Right lobe of liver (tissue), 6 donors: ENCODE measurements around the gene THUMPD2. TPM values are rescaled to one million over a fixed set of nuclear protein-coding genes. Genes with fewer than 3 reads are reported as not detected.

Source experiments
- ATAC-seq, 4 donors: fragments of 200-7000 bp; cut with Tn5 transposase; one replicate each; pipeline ENCODE4 v1.9.1; 2020; ENCODE audit warnings: mild to moderate bottlenecking in 4 of 4, moderate library complexity in 4 of 4
- DNase-seq, 3 donors: peaks; one replicate each; pipeline ENCODE4 v3.0.0-alpha.2; 2020
- H3K27ac ChIP-seq, 3 donors: fragments of 200-600 bp; one replicate each; pipeline ENCODE4 v1.8.0; 2022
- H3K27me3 ChIP-seq, 2 donors: fragments of 200-600 bp; one replicate each; pipeline ENCODE4 v1.8.0; 2022
- H3K36me3 ChIP-seq, 4 donors: fragments of 200-600 bp; sonication (generic) in 1 of 4; one replicate each; pipeline versions ENCODE4 v1.5.1 to v1.8.0; 2017 to 2022; ENCODE audit warnings: control low read depth in 1 of 4
- H3K4me1 ChIP-seq, 4 donors: fragments of 200-600 bp; sonication (generic) in 1 of 4; one replicate each; pipeline versions ENCODE4 v1.5.1 to v1.8.0; 2017 to 2022; ENCODE audit warnings: control low read depth in 1 of 4
- H3K4me3 ChIP-seq, 3 donors: fragments of 200-600 bp; one replicate each; pipeline ENCODE4 v1.8.0; 2022
- H3K9me3 ChIP-seq, 4 donors: fragments of 200-600 bp; sonication (generic) in 1 of 4; one replicate each; pipeline versions ENCODE4 v1.5.1 to v1.8.0; 2017 to 2022; ENCODE audit warnings: control low read depth in 1 of 4
- POLR2A ChIP-seq: fragments of 450-650 bp; IDR thresholded peaks from one replicate; pipeline ENCODE4 v1.6.1; 2017; ENCODE audit warnings: antibody characterized with exemption, mild to moderate bottlenecking
- WGBS: methylation state at CpG from one replicate; pipeline ENCODE4 v1.1.6; 2018; ENCODE audit warnings: low coverage, low lambda C conversion rate; ENCODE audit not compliant: insufficient coverage; ENCODE audit errors: missing lambda C conversion rate; 5-methylcytosine and 5-hydroxymethylcytosine counted together
- intact Hi-C, 2 donors: fragments of 100-400 bp; cut with DNase I; formaldehyde crosslinking; loops; one replicate each; pipeline versions ENCODE4 v1.11.2 to v1.14.1; 2022
- total RNA-seq, 6 experiments: library from RNA; depleted of rRNA in 2 of 6; stranded (reverse); fragments of >200 nt in 2 of 6; fragmentation: NEBNext Ultra II Directional in 3 of 6; extraction: Animal tissue kit (Norgen Biotek cat#: 25700) in 3 of 6; gene quantifications; one replicate each; pipeline versions ENCODE4 v1.1.0 to v1.2.4, GENCODE V29; 2016 to 2023
- TF ChIP-seq, protein P1 (sequence below), 4 donors: fragments of 200-600 bp in 3 of 4; fragments of 450-650 bp in 1 of 4; IDR thresholded peaks; one replicate each; pipeline versions ENCODE4 v1.5.1 to v1.8.0; 2016 to 2022; ENCODE audit warnings: antibody characterized with exemption in 4 of 4, mild to moderate bottlenecking in 2 of 4
- donor health status: DM: no; HTN: yes; CAD: no.
- donor health status: DM: no; HTN: no; CAD: no.
- donor health status: DM: no; HTN: no; CAD: no.
- donor health status: DM: no; HTN: yes; CAD: no.
- donor health status: DM: no; HTN: yes; CAD: no.

THUMPD2 gene
- total RNA-seq, 6 experiments from 2014 or later: 1.6 to 4.3 (median 3.4) TPM

- Histone ChIP-seq H3K27me3 (no peaks in the 10 kb centered on the region), H3K27ac (no peak overlapping the region), H3K9me3 (no peaks in the 10 kb centered on the region), H3K4me1 (no peaks in the 10 kb centered on the region), H3K36me3 (no peaks in the 10 kb centered on the region), H3K4me3 (no peak overlapping the region)
- intact Hi-C loops: no loop called here
- no peak for TF ChIP-seq POLR2A
- TF ChIP-seq, protein P1, sequence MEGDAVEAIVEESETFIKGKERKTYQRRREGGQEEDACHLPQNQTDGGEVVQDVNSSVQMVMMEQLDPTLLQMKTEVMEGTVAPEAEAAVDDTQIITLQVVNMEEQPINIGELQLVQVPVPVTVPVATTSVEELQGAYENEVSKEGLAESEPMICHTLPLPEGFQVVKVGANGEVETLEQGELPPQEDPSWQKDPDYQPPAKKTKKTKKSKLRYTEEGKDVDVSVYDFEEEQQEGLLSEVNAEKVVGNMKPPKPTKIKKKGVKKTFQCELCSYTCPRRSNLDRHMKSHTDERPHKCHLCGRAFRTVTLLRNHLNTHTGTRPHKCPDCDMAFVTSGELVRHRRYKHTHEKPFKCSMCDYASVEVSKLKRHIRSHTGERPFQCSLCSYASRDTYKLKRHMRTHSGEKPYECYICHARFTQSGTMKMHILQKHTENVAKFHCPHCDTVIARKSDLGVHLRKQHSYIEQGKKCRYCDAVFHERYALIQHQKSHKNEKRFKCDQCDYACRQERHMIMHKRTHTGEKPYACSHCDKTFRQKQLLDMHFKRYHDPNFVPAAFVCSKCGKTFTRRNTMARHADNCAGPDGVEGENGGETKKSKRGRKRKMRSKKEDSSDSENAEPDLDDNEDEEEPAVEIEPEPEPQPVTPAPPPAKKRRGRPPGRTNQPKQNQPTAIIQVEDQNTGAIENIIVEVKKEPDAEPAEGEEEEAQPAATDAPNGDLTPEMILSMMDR (IDR thresholded peaks at IDR 0.05): no peak
- no peak for ATAC-seq
- 88% methylated on average over 2 of the region's 4 CpGs for WGBS
- DNase-seq: no peak
These were observed 82.9 kb downstream of the THUMPD2 start for GRCh38 chr2:39696101-39696553.

DNA sequence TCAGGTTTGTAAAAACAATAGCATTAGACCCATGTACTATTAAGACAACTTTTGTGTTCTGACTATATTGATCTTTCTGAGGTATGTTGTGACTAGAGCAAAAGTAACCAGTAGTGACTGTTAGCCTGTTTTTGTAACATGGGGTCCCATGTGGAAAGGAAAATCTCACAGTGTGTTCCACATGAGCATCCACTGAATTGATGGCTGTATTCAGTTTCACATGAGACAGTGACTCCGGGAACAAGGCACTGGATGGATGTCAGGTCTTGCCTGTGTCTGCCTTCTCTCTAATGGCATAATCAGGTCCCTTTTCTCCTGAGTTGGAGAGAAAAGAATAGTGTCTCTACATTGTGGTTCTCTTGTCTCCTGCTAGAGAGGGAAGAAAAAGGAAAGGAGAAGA, 85.8 kb downstream of the THUMPD2 start:
- DNase-seq: no peak
- TF ChIP-seq POLR2A: no peak
- TF ChIP-seq, protein P1 (IDR thresholded peaks at IDR 0.05): no peak
- intact Hi-C loops: no loop called here
- Histone ChIP-seq H3K36me3 (no peaks in the 10 kb centered on the region), H3K4me1 (no peaks in the 10 kb centered on the region), H3K27me3 (no peaks in the 10 kb centered on the region), H3K9me3 (no peaks in the 10 kb centered on the region), H3K27ac (no peak overlapping the region), H3K4me3 (no peak overlapping the region)
- WGBS: 83% methylated on average over 1 of the region's 1 CpG
- ATAC-seq: no peak

DNA sequence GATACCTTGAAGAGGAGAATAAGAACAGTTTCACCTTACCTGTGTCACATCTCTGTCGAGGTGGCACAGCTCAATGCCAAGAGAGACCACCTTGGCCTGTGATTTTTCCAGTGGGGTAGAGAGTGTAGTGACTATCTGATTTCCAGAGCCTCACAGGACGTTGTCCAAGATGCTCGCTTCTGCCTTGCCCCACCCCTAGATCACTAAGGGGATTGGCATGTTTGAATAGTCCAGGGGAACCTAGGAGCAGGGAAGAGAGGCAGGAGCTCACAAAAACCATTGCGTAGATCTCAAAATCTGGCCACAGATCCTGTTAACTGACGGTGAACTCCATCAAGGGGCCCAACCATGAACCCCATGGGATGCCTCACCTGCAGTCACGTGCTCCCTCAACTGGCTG, 89.2 kb downstream of the THUMPD2 start:
- ATAC-seq (no peak), DNase-seq (no peak)
- Histone ChIP-seq H3K27me3 (no peaks in the 10 kb centered on the region), H3K36me3 (no peaks in the 10 kb centered on the region), H3K9me3 (no peaks in the 10 kb centered on the region), H3K4me3 (no peak overlapping the region), H3K4me1 (no peaks in the 10 kb centered on the region), H3K27ac (no peak overlapping the region)
- intact Hi-C loops: no loop called here
- TF ChIP-seq, protein P1 (IDR thresholded peaks at IDR 0.05): no peak
- no peak for TF ChIP-seq POLR2A
- 69% methylated on average over 3 of the region's 6 CpGs for WGBS

- Histone ChIP-seq H3K9me3 (no peaks in the 10 kb centered on the region), H3K27me3 (no peaks in the 10 kb centered on the region), H3K27ac (no peak overlapping the region), H3K4me3 (no peak overlapping the region), H3K36me3 (no peaks in the 10 kb centered on the region), H3K4me1 (no peaks in the 10 kb centered on the region)
- intact Hi-C loops: no loop called here
- ATAC-seq (no peak), DNase-seq (no peak)
- TF ChIP-seq POLR2A: no peak
- TF ChIP-seq, protein P1 (IDR thresholded peaks at IDR 0.05): no peak
- 86% methylated on average over 1 of the region's 1 CpG for WGBS
These were observed 89.7 kb downstream of the THUMPD2 start for GRCh38 chr2:39689272-39689841.

- intact Hi-C loops: no loop called here
- no peaks in the 10 kb centered on the region for H3K36me3 ChIP-seq
- H3K4me3 ChIP-seq: no peak overlapping the region
- H3K4me1 ChIP-seq: no peaks in the 10 kb centered on the region
- H3K9me3 ChIP-seq: no peaks in the 10 kb centered on the region
- TF ChIP-seq, protein P1 (IDR thresholded peaks at IDR 0.05): no peak
- no peak for TF ChIP-seq POLR2A
- DNase-seq (no peak), ATAC-seq (no peak)
- WGBS: 53% methylated on average over 2 of the region's 2 CpGs
- H3K27me3 ChIP-seq: no peaks in the 10 kb centered on the region
- H3K27ac ChIP-seq: no peak overlapping the region
These were observed 90.9 kb downstream of the THUMPD2 start for GRCh38 chr2:39688181-39688580.
